Endometrium (tissue), 2 donors: ENCODE data around the gene RPRD1A.
"Not testable (repeated sequence)": the region's sequence is repeated elsewhere in the genome, so short reads cannot be mapped to it uniquely, and the experiment has no call there.

Experiments
- FAIRE-seq: peaks from 2 replicates; lab custom pipeline; 2012; peaks lifted over from hg19 to GRCh38; lab: Jason Lieb, UNC
- donor health status: control.
- donor health status: control.

The RPRD1A gene

DNA sequence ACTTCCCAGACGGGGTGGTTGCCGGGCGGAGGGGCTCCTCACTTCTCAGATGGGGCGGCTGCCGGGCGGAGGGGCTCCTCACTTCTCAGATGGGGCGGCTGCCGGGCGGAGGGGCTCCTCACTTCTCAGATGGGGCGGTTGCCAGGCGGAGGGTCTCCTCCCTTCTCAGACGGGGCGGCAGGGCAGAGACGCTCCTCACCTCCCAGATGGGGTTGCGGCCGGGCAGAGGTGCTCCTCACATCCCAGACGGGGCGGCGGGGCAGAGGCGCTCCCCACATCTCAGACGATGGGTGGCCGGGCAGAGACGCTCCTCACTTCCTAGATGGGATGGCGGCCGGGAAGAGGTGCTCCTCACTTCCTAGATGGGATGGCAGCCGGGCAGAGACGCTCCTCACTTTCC is 10.4 kb upstream of the RPRD1A start:
- FAIRE-seq: not testable (repeated sequence)

DNA sequence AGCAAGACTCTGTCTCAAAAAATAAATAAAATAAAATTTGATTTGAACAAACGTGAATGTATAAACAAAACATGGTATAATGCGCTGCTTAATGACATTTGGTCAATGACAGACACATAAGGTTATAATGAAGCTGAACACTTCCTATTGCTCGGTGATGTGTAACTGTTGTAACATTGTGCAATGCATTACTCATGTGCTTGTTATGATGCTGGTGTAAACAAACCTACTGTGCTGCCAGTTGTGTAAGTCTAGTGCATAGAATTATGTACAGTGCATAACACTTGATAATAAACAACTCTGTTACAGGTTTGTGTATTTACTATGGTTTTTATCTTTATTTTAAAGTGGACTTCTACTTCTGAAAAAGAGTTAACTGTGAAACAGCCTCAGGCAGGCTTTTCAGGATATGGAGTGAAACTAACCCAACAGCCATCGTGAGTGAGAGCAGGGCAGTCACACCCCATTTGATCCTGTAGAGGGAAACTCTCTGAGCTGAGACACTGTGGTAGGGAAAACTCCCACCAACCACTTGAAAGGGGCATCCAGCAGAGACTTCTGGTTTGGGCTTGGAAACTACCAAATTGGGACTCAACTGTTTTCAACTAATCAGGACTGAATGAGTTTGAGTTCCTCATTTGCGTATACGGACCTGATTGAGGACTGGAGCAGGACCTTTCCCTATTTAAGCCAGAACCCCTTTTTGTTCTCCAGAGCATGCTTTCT is 8.7 kb upstream of the RPRD1A start:
- no peak for FAIRE-seq

DNA sequence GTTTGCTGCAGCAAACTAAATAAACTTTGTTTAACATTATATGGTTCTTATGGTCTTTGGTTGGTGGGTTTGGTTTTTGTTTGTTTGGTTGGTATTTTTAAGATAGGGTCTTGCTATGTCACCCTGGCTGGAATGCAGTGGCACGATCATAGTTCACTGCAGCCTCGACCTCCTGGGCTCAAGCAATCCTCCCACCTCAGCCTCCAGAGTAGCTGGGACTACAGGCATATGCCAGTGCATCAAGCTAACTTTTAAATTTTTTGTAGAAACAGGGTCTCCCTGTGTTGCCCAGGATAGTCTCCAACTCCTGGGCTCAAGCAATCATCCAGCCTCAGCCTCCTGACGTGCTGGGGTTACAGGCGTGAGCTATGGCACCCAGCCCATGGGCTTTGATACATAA is 7.1 kb upstream of the RPRD1A start:
- no peak for FAIRE-seq

DNA sequence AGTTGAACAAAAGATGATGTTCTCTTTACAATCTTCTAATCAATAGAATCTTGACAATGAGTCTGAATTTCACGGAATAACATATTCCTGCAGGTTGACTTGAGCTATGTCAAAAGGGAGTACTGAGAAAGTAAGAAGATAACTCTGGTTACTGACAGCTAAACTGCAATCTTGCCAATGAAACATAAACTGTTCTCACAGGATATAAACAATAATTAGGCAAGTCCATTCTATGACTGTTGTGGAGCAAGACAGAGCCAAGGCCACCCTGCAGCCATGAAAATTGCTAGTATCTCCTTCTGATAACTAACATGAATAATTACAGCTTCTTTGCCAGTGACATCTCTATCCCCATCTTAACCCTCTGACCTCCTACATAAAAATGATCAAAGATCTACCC is 6.3 kb upstream of the RPRD1A start:
- no peak for FAIRE-seq

DNA sequence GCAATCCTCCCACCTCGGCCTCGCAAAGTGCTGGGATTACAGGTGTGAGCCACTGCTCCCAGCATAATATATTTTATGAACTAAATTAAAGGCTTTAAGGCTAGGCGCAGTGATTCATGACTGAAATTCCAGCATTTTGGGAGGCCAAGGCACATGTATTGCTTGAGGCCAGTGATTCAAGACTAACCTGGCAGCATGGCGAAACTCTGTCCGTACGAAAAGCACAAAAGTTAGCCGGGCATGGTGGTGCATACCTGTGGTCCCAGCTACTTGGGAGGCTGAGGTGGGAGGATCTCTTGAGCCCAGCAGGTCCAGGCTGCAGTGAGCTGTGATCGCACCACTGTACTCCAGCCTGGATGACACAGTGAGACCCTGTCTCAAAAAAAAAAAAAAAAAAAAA is 5.0 kb upstream of the RPRD1A start:
- FAIRE-seq: not testable (repeated sequence)

- no peak for FAIRE-seq
Measured at GRCh38 chr18:36066686-36067054, 689 bp downstream of the RPRD1A start.

DNA sequence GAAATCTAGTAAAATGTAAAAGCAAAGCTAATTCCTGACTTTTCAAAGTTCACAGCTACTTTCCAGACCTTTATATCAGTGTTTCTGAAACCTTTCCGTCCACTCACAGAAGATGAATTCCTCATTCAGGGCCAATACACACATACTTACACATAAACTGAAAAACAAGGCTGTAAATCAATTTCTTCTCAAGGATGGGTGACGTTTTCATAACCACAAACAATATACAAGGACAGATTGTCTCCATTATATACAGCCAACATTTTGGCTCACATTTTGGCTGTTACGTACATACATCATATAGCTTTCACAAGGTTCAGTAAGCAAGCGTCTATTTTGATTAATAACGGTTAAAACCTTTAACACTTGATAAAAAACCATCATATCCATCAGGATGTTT is 1.4 kb downstream of the RPRD1A start:
- no peak for FAIRE-seq

GRCh38 chr18:36064809-36065079 is 2.6 kb downstream of the RPRD1A start:
- FAIRE-seq: not testable (repeated sequence)

DNA sequence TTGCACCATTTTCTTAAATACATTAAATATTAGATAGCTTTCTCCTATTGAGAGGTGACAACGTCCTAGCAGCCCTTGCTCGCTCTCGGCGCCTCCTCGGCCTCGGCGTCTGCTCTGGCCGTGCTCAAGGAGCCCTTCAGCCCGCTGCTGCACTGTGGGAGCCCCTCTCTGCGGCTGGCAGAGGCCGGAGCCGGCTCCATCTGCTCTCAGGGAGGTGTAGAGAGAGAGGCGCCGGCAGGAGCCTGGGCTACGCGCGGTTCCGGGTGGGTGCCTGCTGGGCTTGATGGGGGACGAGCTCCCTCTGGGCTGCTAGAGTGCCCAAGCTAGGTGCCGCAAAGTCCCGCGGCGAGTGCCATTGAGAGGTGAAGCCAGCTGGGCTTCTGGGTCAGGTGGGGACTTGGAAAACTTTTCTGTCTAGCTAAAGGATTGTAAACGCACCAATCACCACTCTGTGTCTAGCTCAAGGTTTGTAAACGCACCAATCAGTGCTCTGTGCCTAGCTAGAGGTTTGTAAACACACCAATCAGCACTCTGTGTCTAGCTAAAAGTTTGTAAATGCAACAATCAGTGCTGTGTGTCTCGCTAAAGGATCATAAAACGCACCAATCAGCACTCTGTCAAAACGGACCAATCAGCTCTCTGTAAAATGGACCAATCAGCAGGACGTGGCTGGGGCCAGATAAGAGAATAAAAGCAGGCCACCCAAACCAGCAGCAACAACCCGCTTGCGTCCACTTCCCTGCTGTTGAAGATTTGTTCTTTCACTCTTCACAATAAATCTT is 3.1 kb downstream of the RPRD1A start:
- no peak for FAIRE-seq

- no peak for FAIRE-seq
Measured at GRCh38 chr18:36058674-36059073, 8.7 kb downstream of the RPRD1A start.

DNA sequence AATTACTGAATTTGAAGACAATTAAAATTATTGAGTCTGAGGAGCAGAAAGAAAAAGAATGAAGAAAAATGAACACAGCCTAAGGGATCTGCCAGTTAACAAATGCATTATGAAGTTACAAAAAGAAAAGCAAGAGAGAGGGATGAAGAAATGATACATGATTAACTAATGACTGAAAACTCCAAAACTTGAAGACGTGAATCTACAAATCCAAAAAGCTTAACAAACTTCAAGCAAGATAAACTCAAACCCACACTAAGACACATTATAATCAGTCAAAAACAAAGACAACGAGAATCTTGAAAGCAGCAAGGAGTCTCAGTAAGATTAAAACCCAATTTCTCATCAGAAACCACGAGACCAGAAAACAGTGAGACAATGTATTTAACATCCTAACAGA is 15.6 kb downstream of the RPRD1A start:
- FAIRE-seq: no peak

GRCh38 chr18:36050479-36050878 is 16.9 kb downstream of the RPRD1A start:
- FAIRE-seq: no peak

GRCh38 chr18:36047521-36047920 is 19.8 kb downstream of the RPRD1A start:
- no peak for FAIRE-seq

- no peak for FAIRE-seq
Measured at GRCh38 chr18:36046898-36047297, 20.5 kb downstream of the RPRD1A start.

GRCh38 chr18:36045241-36045991 is 21.9 kb downstream of the RPRD1A start:
- no peak for FAIRE-seq

DNA sequence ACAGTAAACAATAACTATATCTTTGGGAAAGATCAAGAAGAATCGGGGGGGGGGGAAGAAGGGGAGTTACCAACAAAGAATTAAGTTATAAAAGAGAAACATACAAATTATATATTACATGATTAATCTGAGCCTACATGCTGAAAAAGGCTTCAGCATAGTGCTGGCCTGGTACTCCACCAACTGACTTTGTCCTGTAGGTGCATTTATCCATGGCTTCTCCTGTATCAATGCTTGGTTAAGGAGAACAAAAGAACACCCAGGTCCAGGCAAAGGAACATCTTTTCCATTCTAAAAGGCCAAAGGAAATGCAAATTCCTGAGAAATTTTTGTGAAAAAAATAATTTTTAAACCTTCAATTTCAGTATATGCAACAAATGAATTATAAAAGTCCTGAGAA is 24.2 kb downstream of the RPRD1A start:
- FAIRE-seq: no peak

DNA sequence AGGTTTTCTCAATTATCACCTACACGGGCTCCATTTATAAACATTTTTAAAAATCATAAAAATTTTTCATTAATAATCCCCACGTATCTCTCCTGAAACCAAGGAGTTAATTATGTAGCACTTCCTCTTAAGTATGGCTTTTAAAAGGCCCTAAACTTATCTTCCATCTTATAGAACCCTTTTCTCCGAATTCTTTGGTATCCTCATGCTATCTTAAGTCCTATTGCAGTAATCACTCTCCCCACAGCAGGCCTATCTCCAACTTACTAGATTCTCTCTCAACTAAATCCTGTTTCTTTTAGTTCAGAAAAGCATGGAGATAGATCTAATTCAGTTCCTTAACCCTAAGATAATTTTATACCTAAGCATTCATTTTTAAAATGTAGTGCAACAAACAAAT is 26.2 kb downstream of the RPRD1A start:
- no peak for FAIRE-seq

GRCh38 chr18:36038102-36038663 is 29.2 kb downstream of the RPRD1A start:
- no peak for FAIRE-seq

DNA sequence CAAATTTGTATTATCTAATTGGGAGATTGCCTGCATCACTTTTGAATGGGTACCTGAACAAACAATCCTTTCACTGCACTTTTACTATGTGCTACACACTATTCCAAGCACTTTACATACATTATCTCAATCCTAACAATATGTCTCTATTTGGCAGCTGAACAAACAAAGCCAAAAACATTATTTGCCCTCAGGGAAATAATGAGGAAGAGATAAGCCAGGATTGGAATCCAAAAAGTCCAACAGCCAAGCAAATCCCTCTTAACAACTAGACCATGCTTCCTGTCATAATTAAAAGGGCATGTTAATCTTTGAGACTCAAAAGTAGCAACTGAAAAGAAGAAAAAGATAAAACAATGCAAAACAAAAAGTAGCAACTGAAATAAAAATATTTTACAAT is 32.1 kb downstream of the RPRD1A start:
- peak; percentile 83 for FAIRE-seq

- no peak for FAIRE-seq
Measured at GRCh38 chr18:36034299-36034895, 33.0 kb downstream of the RPRD1A start.

GRCh38 chr18:36031903-36032302 is 35.5 kb downstream of the RPRD1A start:
- no peak for FAIRE-seq

DNA sequence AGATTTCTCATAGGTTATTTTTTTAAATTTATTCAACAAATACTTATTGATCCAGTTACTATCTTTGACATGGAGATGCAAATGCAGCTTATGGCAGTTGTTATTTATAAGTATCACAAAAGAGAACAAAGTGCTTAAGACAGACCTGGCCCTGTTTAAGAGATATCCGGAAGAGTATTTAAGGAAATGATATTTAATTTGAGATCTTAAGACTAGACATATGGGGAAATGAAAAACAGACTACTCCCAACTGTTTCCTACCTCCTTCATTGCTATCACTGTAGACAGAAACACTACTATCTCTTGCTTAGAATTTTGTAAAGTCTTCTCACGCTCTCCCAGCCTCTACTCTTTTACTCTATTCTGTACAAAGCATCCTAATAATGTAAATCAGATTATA is 36.0 kb downstream of the RPRD1A start:
- no peak for FAIRE-seq

GRCh38 chr18:36028859-36029258 is 38.5 kb downstream of the RPRD1A start:
- no peak for FAIRE-seq
